ENCODE measurements around the gene UGT1A6.

Gene UGT1A6

GRCh38 chr2:233802132-233802815, 109.6 kb downstream of the UGT1A6 start:
- no peak for DNase-seq (ENCODE audit: low read depth)
- in situ Hi-C loops (cut with HindIII; ENCODE audit: low sequenced_read_pairs) = no loop called here
- TF ChIP-seq, protein P1, sequence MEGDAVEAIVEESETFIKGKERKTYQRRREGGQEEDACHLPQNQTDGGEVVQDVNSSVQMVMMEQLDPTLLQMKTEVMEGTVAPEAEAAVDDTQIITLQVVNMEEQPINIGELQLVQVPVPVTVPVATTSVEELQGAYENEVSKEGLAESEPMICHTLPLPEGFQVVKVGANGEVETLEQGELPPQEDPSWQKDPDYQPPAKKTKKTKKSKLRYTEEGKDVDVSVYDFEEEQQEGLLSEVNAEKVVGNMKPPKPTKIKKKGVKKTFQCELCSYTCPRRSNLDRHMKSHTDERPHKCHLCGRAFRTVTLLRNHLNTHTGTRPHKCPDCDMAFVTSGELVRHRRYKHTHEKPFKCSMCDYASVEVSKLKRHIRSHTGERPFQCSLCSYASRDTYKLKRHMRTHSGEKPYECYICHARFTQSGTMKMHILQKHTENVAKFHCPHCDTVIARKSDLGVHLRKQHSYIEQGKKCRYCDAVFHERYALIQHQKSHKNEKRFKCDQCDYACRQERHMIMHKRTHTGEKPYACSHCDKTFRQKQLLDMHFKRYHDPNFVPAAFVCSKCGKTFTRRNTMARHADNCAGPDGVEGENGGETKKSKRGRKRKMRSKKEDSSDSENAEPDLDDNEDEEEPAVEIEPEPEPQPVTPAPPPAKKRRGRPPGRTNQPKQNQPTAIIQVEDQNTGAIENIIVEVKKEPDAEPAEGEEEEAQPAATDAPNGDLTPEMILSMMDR (IDR thresholded peaks at IDR 0.05; ENCODE audit: low read depth, low read length, missing control alignments) = no peak
- H3K4me3 ChIP-seq (ENCODE audit: low read depth, low read length) = no peak overlapping the region

- in situ Hi-C loops (cut with HindIII; ENCODE audit: low sequenced_read_pairs) = no loop called here
- H3K4me3 ChIP-seq (ENCODE audit: low read depth, low read length) = no peak overlapping the region
- no peak for DNase-seq (ENCODE audit: low read depth)
- TF ChIP-seq, protein P1 (IDR thresholded peaks at IDR 0.05; ENCODE audit: low read depth, low read length, missing control alignments) = no peak
Measured at GRCh38 chr2:233803292-233803911, 110.7 kb downstream of the UGT1A6 start.

DNA sequence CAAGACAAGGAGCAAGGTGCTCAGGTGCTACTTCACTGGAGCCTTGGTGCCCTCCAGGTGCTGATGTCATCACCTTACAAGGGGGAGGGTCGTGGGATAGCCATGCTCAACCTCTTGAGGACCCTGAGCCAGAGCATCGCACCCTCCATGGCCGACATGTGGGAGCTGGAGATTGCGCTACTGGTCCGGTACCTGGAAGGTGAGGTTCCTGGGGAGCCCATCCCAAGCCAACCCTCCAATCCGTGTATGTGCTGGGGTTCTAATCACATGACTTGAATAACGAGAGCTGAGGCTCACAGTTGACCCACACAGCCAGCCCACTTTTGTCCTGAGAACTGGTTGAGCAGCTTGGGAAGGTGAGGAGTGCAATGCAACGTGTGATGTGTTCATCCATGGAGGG, 111.3 kb downstream of the UGT1A6 start:
- no peak for DNase-seq (ENCODE audit: low read depth)
- TF ChIP-seq, protein P1 (IDR thresholded peaks at IDR 0.05; ENCODE audit: low read depth, low read length, missing control alignments) = no peak
- in situ Hi-C loops (cut with HindIII; ENCODE audit: low sequenced_read_pairs) = no loop called here
- H3K4me3 ChIP-seq (ENCODE audit: low read depth, low read length) = no peak overlapping the region

DNA sequence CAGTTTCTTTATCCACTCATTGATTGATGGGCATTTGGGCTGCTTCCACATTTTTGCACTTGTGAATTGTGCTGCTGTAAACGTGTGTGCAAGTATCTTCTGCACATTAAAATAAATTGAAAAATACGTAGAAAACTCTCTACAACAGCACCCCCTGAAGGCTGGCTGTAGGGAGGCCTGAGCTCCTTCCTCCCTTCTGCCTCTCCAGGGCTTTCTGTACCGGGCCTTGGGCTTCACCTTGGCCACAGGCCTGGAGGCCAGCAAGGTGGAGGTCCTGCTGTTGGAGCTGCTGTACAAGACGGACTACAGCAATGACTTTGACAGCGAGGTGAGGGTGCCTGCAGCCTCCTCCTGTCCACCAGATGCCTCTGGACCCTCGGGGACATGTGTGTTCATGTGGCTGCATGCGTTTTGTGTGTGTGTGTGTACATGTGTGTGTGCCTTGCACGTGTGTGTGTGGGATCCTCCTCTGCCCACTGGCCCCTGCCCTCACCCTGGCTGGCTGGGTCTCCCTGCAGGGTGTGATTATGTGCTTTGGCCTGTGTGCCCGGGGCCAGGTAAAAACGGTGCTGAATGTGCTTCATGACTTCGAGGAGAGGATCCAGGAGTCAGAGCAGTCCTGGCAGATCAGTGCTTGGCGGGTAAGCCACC, 114.7 kb downstream of the UGT1A6 start:
- DNase-seq (ENCODE audit: low read depth) = no peak
- TF ChIP-seq, protein P1 (IDR thresholded peaks at IDR 0.05; ENCODE audit: low read depth, low read length, missing control alignments) = no peak
- in situ Hi-C loops (cut with HindIII; ENCODE audit: low sequenced_read_pairs) = no loop called here
- no peak overlapping the region for H3K4me3 ChIP-seq (ENCODE audit: low read depth, low read length)

DNA sequence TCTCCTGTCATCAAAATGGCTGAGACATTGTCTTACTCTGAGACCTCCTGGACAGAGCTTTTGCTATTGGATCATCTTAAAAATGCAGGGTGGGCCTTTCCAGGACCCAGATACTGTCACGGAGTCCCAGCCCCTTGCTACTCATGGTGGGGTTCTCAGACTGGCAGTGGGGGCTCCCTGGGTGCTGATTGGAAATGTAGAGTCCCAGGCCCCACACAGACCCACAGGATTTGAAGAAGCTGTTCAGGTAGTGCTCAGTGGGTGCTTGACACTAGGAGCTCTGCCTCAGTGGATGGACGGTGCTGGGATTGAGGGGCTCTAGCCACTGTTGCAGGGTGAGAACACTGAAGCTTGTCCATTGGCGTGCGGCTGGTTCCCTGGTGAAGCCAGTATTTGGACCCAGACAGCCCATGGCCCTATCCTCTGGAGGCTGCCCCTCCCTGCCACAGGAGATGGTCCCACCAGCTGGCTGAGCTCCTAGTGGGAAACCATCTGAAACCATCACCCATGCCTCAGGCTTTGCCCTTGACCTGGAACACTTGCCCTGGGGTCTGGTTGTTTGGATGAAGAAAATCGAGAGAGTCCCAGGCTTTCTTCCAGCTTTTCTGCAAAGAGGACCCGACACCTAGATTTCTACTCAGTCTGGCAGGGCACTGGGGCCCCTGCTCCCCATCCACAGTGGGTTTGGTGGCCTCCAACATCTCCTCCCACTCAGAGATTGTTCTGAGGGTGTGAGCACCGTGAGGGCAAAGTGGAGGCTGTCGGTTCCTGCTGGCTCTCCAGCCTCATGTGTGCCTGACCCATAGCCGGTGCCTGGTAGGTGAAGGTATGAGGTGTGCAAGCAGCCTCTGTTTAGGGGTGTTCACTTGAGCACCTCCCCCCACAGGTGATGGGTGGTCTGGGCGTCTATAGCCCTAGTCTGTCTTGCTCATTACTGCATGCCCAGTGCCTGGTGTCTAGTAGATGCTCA, 115.6 kb downstream of the UGT1A6 start:
- in situ Hi-C loops (cut with HindIII; ENCODE audit: low sequenced_read_pairs) = no loop called here
- no peak for DNase-seq (ENCODE audit: low read depth)
- H3K4me3 ChIP-seq (ENCODE audit: low read depth, low read length) = no peak overlapping the region
- TF ChIP-seq, protein P1 (IDR thresholded peaks at IDR 0.05; ENCODE audit: low read depth, low read length, missing control alignments) = no peak

DNA sequence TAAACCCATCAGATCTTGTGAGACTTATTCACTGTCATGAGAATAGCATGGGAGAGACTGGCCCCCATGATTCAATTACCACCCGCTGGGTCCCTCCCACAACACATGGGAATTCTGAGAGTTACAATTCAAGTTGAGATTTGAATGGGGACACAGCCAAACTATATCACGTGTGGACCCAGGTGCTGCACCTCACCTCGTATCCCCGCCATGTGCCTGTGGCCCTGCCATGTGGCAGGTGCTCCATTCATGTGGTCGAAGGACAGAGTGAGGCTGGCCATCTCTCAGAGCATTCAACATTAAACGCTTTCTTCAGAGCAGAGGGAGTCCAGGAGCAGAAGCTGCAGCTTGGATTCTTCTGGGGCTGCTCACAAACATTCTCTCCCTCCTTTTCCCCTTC, 117.7 kb downstream of the UGT1A6 start:
- no peak overlapping the region for H3K4me3 ChIP-seq (ENCODE audit: low read depth, low read length)
- TF ChIP-seq, protein P1 (IDR thresholded peaks at IDR 0.05; ENCODE audit: low read depth, low read length, missing control alignments) = no peak
- DNase-seq (ENCODE audit: low read depth) = no peak
- in situ Hi-C loops (cut with HindIII; ENCODE audit: low sequenced_read_pairs) = no loop called here

All from astrocyte of the cerebellum (primary cell).